KBM-7 (cell line): ENCODE measurements around the gene CCDC127.
"Not testable (repeated sequence)": the region's sequence is repeated elsewhere in the genome, so short reads cannot be mapped to it uniquely, and the experiment has no call there.

ENCODE experiments used
- DNase-seq: peaks from one replicate; pipeline ENCODE4 v3.0.0-alpha.2; 2015
- in situ Hi-C: fragments of 300-500 bp; cut with MboI; formaldehyde crosslinking; loops from 2 replicates; pipeline ENCODE4 v1.14.3; 2020; ENCODE audit warnings: low sequenced_read_pairs, low pct_unique_long_range_greater_than_20kb, mixed read lengths

CCDC127 gene

GRCh38 chr5:164783-165182, 53.2 kb downstream of the CCDC127 start:
- in situ Hi-C loops, DNase-seq: not testable (repeated sequence)

DNA sequence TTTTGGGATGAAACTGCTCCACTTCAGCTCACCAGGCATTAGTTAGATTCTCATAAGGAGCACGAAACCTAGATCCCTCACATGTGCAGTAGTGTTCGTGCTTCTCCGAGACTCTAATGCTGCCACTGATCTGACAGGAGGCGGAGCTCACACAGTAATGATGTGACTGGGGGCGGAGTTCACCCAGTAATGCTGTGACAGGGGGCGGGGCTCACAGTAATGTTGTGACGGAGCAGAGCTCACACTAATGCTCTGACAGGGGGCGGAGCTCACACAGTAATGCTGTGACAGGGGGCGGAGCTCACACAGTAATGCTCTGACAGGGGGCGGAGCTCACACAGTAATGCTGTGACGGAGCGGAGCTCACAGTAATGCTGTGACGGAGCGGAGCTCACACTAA, 53.7 kb downstream of the CCDC127 start:
- in situ Hi-C loops: no loop called here
- DNase-seq: no peak

GRCh38 chr5:163841-164240, 54.1 kb downstream of the CCDC127 start:
- no peak for DNase-seq
- in situ Hi-C loops: no loop called here

DNA sequence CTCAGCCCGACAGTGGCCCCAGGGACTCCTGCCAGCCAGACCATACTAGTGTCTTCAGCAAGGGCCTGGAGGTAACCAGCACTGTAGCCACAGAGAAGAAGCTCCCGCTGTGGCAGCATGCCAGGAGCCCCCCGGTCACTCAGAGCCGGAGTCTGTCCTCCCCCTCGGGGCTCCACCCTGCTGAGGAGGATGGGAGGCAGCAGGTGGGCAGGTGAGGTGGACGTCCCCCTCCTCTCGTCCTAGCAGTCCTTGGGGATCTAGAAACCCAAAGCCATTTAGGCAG, 54.7 kb downstream of the CCDC127 start:
- DNase-seq: no peak
- in situ Hi-C loops: no loop called here

DNA sequence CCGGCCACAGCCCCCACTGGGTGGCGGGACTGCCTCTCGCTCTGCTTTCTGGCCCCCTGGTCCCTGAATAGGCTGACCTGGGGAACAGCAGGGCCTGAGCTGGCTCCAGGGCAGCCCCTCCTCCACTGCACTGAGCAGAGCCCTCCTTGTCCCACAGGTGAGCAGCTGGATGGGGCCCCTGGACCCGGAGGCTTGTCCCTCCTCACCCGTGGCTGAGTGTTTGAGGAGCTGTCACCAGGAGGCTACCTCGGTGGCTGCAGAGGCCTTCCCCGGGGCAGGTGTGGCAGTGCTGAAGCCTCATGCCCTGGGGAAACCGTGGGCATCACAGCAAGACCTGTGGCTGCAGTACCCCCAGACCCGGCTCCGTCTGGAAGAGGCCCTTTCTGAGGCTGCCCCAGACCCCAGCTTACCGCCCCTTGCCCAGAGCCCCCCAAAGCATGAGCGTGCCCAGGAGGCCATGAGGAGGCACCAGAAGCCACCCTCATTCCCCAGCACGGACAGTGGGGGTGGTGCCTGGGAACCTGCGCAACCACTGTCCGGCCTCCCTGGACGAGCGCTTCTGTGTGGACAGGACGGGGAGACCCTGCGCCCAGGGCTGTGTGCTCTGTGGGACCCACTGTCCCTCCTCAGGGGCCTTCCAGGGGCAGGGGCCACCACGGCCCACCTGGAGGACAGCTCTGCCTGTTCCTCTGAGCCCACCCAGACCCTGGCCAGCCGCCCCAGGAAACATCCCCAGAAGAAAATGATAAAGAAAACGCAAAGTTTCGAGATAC, 55.2 kb downstream of the CCDC127 start:
- in situ Hi-C loops: no loop called here

DNA sequence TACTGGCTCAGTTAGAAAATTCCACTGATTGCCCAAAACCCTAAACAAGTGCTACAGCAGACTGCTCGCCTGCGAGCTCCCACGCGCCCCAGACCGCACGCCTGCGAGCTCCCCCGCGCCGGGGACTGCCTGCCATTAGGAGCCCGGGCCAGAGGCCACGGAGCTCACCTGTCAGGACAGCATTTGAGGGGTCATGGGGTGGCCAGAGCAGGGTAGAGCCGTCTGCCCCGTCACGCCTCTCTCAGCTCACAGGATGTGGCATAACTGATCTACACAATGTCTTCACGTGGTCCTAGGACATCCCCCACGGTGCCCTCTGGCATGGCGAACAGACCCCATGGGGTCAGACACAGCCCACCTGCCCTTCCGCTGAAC, 55.8 kb downstream of the CCDC127 start:
- in situ Hi-C loops: no loop called here
- DNase-seq: no peak

More for the DNA sequence above, 55.2 kb downstream of the CCDC127 start:
- DNase-seq: no peak

GRCh38 chr5:161803-162110, 56.2 kb downstream of the CCDC127 start:
- DNase-seq: no peak
- in situ Hi-C loops: no loop called here

- in situ Hi-C loops: no loop called here
- DNase-seq: no peak
These were observed 56.8 kb downstream of the CCDC127 start for GRCh38 chr5:160921-161802.

- in situ Hi-C loops: no loop called here
- no peak for DNase-seq
These were observed 57.8 kb downstream of the CCDC127 start for GRCh38 chr5:160173-160510.

DNA sequence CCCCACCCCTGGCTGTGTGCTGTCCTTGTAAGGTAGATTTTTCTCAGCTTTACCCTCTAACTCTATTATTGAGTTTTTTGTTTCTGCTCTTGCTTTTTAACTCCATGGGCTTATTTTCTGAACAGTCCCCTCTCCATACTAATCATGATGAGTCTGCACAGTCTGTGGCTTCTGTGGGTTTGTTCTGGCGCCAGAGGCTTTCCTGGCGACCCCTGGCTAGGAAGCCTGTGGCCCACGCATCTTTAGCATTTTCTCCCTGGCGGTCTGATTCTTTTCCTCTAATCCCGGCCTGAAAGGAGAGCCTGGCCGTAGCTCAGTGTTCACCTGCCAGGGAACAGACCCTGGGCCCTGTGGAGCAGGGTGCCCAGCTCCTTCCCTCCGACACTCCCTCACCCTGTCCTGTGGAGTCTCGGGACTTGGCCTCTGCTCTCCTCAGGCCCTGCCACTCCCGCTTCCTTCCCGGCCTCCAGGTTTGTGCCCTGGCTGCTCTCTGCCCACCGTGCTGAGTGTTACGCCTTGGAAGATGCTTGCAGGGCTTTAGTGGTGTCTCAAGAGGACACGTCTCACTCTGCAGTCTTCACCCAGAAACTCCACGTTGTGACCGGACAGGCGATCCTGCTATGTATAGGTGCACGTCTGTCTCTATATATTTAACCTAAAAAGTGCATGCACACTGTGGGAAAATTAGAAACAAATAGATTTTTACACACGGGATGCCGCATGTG, 58.3 kb downstream of the CCDC127 start:
- in situ Hi-C loops: no loop called here

DNA sequence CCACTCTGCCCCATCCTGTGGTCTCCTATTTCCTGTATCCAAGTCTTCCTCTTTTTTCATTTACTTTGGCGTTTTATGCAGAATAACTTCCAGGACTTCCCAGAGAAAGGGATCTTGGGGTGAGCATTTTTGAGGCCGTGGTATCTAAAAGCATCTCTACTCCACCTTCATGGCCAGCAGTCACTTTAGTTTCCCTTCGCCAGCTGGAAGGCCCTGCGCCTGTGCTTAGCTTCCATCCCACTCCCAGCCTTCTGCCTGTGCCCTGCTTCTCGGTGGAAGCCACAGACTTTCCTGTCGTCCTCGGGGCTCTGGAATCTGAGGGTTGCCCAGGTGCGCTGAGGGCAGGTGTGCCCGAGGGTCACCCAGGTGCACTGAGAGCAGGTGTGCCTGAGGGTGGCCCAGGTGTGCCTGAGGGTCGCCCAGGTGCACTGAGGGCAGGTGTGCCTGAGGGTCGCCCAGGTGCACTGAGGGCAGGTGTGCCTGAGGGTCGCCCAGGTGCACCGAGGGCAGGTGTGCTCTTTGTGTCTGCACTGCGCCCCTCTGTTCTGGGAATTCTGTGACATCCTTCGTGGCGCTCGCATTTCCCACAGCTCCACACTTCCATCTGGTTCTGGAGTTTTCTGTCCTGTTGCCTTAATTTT, 59.0 kb downstream of the CCDC127 start:
- in situ Hi-C loops: no loop called here
- DNase-seq: peak; percentile 14

More for the DNA sequence above, 58.3 kb downstream of the CCDC127 start:
- peak; percentile 51 for DNase-seq

- in situ Hi-C loops: no loop called here
- DNase-seq: no peak
These were observed 60.2 kb downstream of the CCDC127 start for GRCh38 chr5:157801-158200.

DNA sequence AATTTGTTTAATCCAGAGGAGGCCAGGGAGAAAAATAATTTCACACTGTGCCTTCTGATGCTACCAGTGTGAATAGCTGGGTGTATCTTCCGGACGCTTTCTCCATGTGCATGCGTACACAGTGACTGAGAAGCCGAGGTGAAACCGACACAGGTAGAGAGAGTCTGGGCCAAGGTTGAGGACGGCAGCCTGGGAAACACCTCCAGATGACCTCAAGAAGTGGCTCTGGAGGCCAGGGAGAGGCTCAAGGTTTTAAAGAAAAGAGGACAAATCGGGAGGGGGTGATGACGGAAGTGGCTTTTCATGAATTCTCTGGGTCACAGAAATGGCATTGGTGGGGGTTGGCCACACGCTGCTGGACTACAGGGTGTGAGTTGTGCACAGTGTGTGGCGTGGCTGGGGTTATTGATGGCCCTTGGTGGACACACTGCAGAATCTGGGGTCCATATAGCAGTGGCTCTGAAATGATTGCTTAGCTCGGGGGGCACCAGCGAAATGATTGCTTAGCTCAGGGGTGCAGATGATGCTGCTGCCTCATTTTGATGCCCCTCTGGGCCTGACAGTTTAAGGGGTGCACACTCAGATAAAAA, 60.7 kb downstream of the CCDC127 start:
- DNase-seq: no peak
- in situ Hi-C loops: no loop called here

GRCh38 chr5:156411-157072, 61.4 kb downstream of the CCDC127 start:
- DNase-seq: no peak
- in situ Hi-C loops: no loop called here

DNA sequence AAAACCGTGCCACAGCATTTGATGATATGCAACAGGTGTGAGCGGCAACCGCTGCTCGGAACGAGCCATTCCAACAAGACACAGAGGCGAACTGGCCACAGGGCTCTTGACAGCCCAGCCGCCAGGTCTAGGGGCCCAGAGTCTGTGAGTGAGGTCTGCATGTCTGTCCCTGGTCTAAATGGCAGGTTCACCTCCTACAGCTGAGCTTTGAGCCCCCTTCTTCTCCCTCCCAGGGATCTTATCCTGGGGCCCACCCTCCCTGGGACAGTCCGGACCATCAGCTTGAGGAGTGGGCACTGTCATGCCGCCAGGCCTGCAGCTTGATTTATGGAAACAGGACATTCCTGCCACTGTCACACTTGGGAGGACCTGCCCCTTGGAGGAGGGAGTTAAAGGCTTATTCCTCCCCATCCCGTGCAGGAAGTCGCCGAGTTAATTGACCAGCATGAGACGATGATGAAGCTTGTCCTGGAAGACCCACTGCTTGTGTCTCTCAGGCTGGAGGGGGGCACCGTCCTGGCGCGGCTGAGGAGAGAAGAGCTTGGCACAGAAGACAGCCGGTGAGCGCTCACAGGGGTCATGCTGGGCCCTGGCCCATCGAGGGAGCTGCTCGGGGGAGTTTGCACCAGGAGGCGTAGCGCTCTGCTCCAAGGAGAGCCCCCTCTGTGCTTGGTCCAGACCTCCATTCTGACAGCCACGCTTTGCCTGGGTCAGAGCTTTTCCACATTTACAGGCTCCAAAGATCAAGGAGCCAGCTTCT, 62.1 kb downstream of the CCDC127 start:
- in situ Hi-C loops: no loop called here
- no peak for DNase-seq

DNA sequence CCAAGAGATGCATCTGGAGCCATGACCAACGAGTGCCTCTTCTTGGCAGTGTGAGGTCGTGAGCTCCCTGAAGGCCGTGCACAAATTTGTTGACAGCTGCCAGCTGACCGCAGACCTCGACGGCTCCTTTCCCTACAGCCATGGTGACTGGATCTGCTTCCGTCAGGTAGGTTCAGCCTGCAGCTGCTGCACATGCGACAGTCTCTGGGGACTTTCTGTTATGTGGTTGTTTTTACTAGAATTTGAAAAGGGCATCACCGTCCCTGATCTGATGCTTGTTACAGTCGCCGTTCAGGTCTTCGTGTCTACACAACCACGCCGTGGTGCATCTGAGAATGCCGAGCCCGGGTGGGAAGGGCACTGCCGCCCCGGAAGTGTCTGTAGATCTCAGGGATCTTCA, 63.1 kb downstream of the CCDC127 start:
- in situ Hi-C loops: no loop called here
- no peak for DNase-seq

GRCh38 chr5:154236-154635, 63.7 kb downstream of the CCDC127 start:
- in situ Hi-C loops: no loop called here
- DNase-seq: no peak

- in situ Hi-C loops: no loop called here
- DNase-seq: no peak
These were observed 64.7 kb downstream of the CCDC127 start for GRCh38 chr5:153256-153655.
